Heart left ventricle (tissue), 16 donors: Measurements from ENCODE around the gene MAOA. TPM values are rescaled to one million over a fixed set of nuclear protein-coding genes. Genes with fewer than 3 reads are reported as not detected.
"Not testable (repeated sequence)": the region's sequence is repeated elsewhere in the genome, so short reads cannot be mapped to it uniquely, and the experiment has no call there.

Source experiments
- ATAC-seq, 4 donors: fragments of 200-7000 bp; cut with Tn5 transposase; one replicate each; pipeline ENCODE4 v1.9.1; 2020 to 2022; ENCODE audit warnings: moderate library complexity in 4 of 4, mild to moderate bottlenecking in 3 of 4, moderate number of reproducible peaks in 1 of 4
- DNase-seq, 5 donors: peaks; one replicate each; pipeline ENCODE4 v3.0.0-alpha.2; 2020
- H3K27ac ChIP-seq, 12 donors: fragments of 200-600 bp; sonication (generic) in 4 of 12; one replicate each; pipeline versions ENCODE4 v1.5.0 to v1.8.0; 2016 to 2022; ENCODE audit warnings: mild to moderate bottlenecking in 2 of 12
- H3K27me3 ChIP-seq, 9 donors: fragments of 200-600 bp; sonication (generic) in 2 of 9; one replicate each; pipeline versions ENCODE4 v1.5.1 to v1.8.0; 2016 to 2022; ENCODE audit warnings: mild to moderate bottlenecking in 3 of 9
- H3K36me3 ChIP-seq, 9 donors: fragments of 200-600 bp; sonication (generic) in 2 of 9; one replicate each; pipeline versions ENCODE4 v1.5.0 to v1.8.0; 2018 to 2022; ENCODE audit warnings: mild to moderate bottlenecking in 2 of 9
- H3K4me1 ChIP-seq, 12 donors: fragments of 200-600 bp; sonication (generic) in 4 of 12; one replicate each; pipeline versions ENCODE4 v1.5.0 to v1.8.0; 2016 to 2022; ENCODE audit warnings: mild to moderate bottlenecking in 3 of 12
- H3K4me3 ChIP-seq, 12 donors: fragments of 200-600 bp; sonication (generic) in 4 of 12; one replicate each; pipeline versions ENCODE4 v1.5.0 to v1.8.0; 2017 to 2022; ENCODE audit warnings: mild to moderate bottlenecking in 9 of 12, moderate library complexity in 4 of 12
- H3K9me3 ChIP-seq, 12 donors: fragments of 200-600 bp; sonication (generic) in 4 of 12; one replicate each; pipeline versions ENCODE4 v1.5.0 to v1.8.0; 2016 to 2022; ENCODE audit warnings: mild to moderate bottlenecking in 1 of 12
- CTCF ChIP-seq, 12 donors: fragments of 200-600 bp; sonication (generic) in 4 of 12; IDR thresholded peaks; one replicate each; pipeline versions ENCODE4 v1.5.0 to v1.8.0; 2018 to 2022; ENCODE audit warnings: antibody characterized with exemption in 12 of 12, mild to moderate bottlenecking in 5 of 12
- POLR2A ChIP-seq, 2 donors: fragments of 450-650 bp; IDR thresholded peaks; one replicate each; pipeline ENCODE4 v1.6.1; 2017; ENCODE audit warnings: antibody characterized with exemption in 2 of 2, mild to moderate bottlenecking in 2 of 2, moderate library complexity in 2 of 2
- WGBS, 4 donors: extraction: QIAGEN DNeasy Blood & Tissue Kit in 2 of 4; methylation state at CpG; one replicate each; pipeline versions ENCODE4 v1.1.5 to v1.1.7; 2013 to 2018; 5-methylcytosine and 5-hydroxymethylcytosine counted together
- intact Hi-C, 10 donors: fragments of 100-400 bp; cut with DNase I; formaldehyde crosslinking; loops; one replicate each; pipeline versions ENCODE4 v1.11.1 to v1.14.2; 2022
- polyA plus RNA-seq, 2 donors: library from polyadenylated mRNA; stranded (reverse); fragments of 200-250 nt; gene quantifications; one replicate each; pipeline ENCODE4 v1.2.3, GENCODE V29; 2013
- total RNA-seq, 9 donors: library from RNA; depleted of rRNA in 2 of 9; stranded (reverse); fragments of >200 nt in 2 of 9; fragmentation: NEBNext Ultra II Directional in 3 of 9; extraction: Animal tissue kit (Norgen Biotek cat#: 25700) in 3 of 9; gene quantifications; one replicate each; pipeline versions ENCODE4 v1.1.0 to v1.2.4, GENCODE V29; 2016 to 2023
- donor health status: ischemic (EF 13 %, LVEDD 7.1; RV severe dilation, severe dysfunction).
- donor health status: healthy with polysubstance abuse.
- donor health status: DM: no; HTN: yes; CAD: no.
- donor health status: DM: no; HTN: no; CAD: no.
- donor health status: ischemic (EF 25% LVEDD 6.9; RV normal size, moderate dysfunction).
- donor health status: ischemic (EF 25% LVEDD 5.7; RV mildly dilated, moderate dysfunction).
- donor health status: healthy.
- donor health status: DM: yes; HTN: yes; CAD: no.
- donor health status: ischemic (EF 35%, LVEDD 5.7; RV mildly dilated, moderate dysfunction).
- donor health status: nonischemic (EF 11% LVEDD 7.7; RV severe dilation, severe dysfunction).
- donor health status: DM: yes; HTN: yes; CAD: no.
- donor health status: PGD.
- donor health status: ischemic (EF 29% LVEDD 5.4; RV normal size, mild dysfunction).
- donor health status: nonischemic (EF 23%, LVEDD 6.1; RV moderate dilation, normal function).

MAOA gene
- total and polyA plus RNA-seq, 11 donors: 38.2 to 320 (median 104) TPM

GRCh38 chrX:43618366-43619205 is 37.5 kb upstream of the MAOA start:
- intact Hi-C loops: no loop called here
- no peak for TF ChIP-seq CTCF (IDR thresholded peaks at IDR 0.05)
- no peak for TF ChIP-seq POLR2A (IDR thresholded peaks at IDR 0.05)
- Histone ChIP-seq H3K4me3 (no peak overlapping the region), H3K36me3 (no peaks in the 10 kb centered on the region), H3K27ac (no peak overlapping the region), H3K27me3 (peaks cover 0 to 14% (median 0%) of the 10 kb centered on the region in 9 donors), H3K9me3 (no peaks in the 10 kb centered on the region), H3K4me1 (no peaks in the 10 kb centered on the region)
- 58 to 83% (median 69%) methylated on average over 3 of the region's 3 CpGs for WGBS, 4 donors
- DNase-seq: no peak
- no peak for ATAC-seq

- H3K36me3 ChIP-seq, ATAC-seq, intact Hi-C loops, H3K4me1 ChIP-seq, DNase-seq, H3K4me3 ChIP-seq, H3K9me3 ChIP-seq, H3K27ac ChIP-seq: not testable (repeated sequence)
- H3K27me3 ChIP-seq: peaks cover 0 to 16% (median 0%) of the 10 kb centered on the region in 9 donors
- WGBS, 4 donors: 65 to 86% (median 73%) methylated on average over 2 of the region's 2 CpGs
These were observed 36.2 kb upstream of the MAOA start for GRCh38 chrX:43619861-43620260.

- DNase-seq: no peak
- ATAC-seq: no peak
- no peaks in the 10 kb centered on the region for H3K36me3 ChIP-seq
These were observed 29.0 kb upstream of the MAOA start for GRCh38 chrX:43627147-43627546.

GRCh38 chrX:43627669-43628068 is 28.4 kb upstream of the MAOA start:
- TF ChIP-seq POLR2A (IDR thresholded peaks at IDR 0.05) (no peak), CTCF (IDR thresholded peaks at IDR 0.05) (no peak)
- Histone ChIP-seq H3K36me3 (no peaks in the 10 kb centered on the region), H3K27ac (no peak overlapping the region), H3K4me1 (no peaks in the 10 kb centered on the region), H3K4me3 (no peak overlapping the region), H3K9me3 (no peaks in the 10 kb centered on the region), H3K27me3 (peaks cover 0 to 8% (median 0%) of the 10 kb centered on the region in 9 donors)
- ATAC-seq (no peak), DNase-seq (no peak)
- intact Hi-C loops: no loop called here
- 60 to 71% (median 69%) methylated on average over 1 of the region's 1 CpG for WGBS, 4 donors

More at GRCh38 chrX:43627147-43627546, 29.0 kb upstream of the MAOA start:
- Histone ChIP-seq H3K27ac (no peak overlapping the region), H3K4me1 (no peaks in the 10 kb centered on the region), H3K27me3 (peaks cover 0 to 10% (median 0%) of the 10 kb centered on the region in 9 donors), H3K4me3 (no peak overlapping the region), H3K9me3 (no peaks in the 10 kb centered on the region)
- intact Hi-C loops: no loop called here
- no peak for TF ChIP-seq POLR2A (IDR thresholded peaks at IDR 0.05)

- H3K27me3 ChIP-seq: peaks cover 0 to 7% (median 0%) of the 10 kb centered on the region in 9 donors
- no peak for TF ChIP-seq CTCF (IDR thresholded peaks at IDR 0.05)
- no peak for TF ChIP-seq POLR2A (IDR thresholded peaks at IDR 0.05)
- intact Hi-C loops: no loop called here
These were observed 26.9 kb upstream of the MAOA start for GRCh38 chrX:43629229-43629628.

More at GRCh38 chrX:43629229-43629628, 26.9 kb upstream of the MAOA start:
- Histone ChIP-seq H3K4me1 (no peaks in the 10 kb centered on the region), H3K36me3 (no peaks in the 10 kb centered on the region), H3K4me3 (no peak overlapping the region), H3K27ac (no peak overlapping the region), H3K9me3 (no peaks in the 10 kb centered on the region)
- no peak for ATAC-seq
- DNase-seq: no peak
- WGBS, 4 donors: 20 to 43% (median 24%) methylated on average over 1 of the region's 1 CpG
